RCC 7860 (cell line): ENCODE measurements around the gene SPOCK3.
"Not testable (repeated sequence)": the region's sequence is repeated elsewhere in the genome, so short reads cannot be mapped to it uniquely, and the experiment has no call there.

Experiments
- DNase-seq: peaks from one replicate; pipeline ENCODE4 v3.0.0-alpha.2; 2015; ENCODE audit warnings: low spot score
- FAIRE-seq: peaks from 2 replicates; lab custom pipeline; 2012; peaks lifted over from hg19 to GRCh38; lab: Jason Lieb, UNC

SPOCK3 gene

DNA sequence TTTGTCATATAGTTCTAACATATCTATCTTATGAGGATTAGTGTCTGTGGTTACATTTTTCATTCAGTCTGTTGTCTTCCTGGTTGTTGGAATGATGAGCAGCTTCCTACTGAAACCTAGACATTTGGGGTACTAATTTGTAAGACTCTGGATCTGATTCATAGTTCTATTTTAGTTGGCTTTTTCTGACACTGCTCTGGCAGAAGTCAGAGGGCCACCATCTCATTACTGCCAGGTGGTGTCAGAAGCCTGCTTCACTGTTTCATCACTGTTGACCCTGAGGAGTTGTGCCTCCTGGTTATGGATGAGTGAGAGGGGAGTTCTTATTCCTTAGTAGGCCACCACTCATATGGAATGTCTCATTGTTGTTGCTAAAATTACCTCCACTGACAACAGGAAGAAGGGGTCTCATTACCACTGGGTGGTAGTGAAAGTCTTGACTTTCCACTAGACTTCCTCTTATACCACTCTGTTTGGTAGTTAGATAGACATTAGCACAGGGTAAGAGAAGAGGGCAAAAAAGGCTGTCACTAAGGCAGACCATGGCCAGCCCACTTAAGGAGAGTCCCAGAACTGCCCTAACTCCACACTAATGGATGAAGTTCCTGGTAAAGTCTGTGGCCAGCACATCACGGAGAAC lies 395.2 kb downstream of the SPOCK3 start:
- DNase-seq (no peak), FAIRE-seq (no peak)

DNA sequence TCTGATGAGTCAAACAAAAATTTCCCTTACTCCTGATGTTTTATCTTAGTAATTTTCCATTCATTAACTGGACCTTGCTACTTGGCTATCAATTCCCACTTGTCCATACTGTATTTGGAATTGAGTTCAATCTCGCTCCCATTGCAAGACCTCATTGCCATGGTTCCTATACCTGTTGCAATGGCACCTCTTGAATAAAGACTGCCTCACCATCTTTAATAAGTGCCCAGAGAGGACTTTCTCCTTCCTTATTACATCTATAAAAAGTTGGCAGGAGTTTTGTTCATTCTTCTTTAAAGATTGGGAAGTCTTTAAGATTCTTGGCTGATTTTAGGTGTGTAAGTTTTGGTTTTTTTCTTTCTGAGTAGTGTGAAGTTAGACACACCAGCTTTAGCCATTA lies 397.4 kb downstream of the SPOCK3 start:
- DNase-seq (no peak), FAIRE-seq (no peak)

DNA sequence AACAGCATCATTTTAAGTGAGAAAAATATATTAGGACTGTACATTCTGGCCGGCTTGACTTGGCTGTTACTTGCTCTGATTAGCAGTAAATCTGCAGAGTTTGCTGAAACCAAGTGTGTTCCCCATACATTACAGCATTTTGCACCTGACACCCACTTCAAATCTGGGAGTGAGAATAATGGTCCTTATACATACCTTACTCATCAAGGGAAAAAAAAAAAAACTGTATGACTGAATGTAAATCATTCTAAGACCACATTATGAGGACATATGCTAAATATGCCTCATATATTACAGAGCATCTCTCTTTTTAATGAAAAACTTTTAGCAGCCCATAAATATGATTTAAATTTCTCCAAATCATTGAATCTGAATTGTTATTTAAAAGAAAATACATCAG lies 406.7 kb downstream of the SPOCK3 start:
- FAIRE-seq (no peak), DNase-seq (no peak)

DNA sequence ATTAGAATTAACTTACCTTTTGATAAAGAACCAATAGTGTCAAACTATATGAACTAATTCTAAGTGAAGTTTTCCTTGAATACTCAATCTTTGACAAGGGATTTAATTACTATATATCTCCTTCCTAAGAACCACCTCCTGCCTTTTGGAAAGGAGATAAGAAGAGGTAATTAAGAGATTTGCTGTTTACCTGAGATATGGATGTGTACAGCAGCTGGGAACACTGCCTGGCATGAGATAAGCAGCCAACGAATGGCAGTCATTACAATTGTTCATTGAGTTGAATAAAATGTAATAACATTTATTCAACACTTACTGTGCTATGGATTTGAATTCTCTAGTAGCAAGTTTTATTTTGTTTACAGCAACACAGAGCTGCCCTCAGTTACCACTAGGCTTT lies 407.1 kb downstream of the SPOCK3 start:
- no peak for DNase-seq
- FAIRE-seq, result no peak

DNA sequence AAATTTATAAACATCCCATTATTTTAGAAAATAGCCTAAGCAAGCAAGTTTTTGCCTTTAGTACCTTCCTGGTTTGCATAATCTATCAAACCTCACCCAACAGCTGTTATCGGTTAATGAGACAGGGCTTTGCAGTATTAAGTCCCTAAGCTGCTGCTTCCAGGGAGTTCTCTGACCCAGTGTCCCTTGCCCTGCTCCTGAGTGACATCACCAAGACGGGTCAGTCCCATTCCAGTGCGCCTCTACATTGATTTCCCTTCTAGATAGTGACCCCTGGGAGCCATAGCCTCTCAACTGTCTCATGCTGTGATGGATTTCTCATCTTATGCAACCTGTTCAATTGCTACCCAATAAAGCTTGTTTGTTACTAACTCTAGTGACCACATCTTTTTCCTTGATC lies 410.4 kb downstream of the SPOCK3 start:
- no peak for DNase-seq
- FAIRE-seq, result no peak

DNA sequence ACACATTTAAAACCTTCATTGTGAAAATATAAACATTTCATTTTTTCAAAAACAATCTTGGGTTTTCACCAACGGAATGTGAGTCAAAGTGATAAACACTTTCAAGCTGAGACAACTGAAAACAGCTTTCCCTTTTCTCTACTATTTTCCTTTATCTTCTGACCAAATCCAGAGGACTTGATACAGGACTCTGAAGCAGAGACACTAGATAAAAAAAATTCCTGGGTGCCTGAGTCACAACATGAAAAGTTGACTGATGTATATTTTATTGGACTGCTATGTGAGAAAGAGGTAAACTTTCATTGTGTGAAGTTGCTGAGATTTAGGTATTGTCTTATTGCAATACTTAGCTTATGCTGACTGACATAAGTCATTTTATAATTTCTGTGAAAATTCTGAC lies 411.2 kb downstream of the SPOCK3 start:
- FAIRE-seq (no peak), DNase-seq (no peak)

DNA sequence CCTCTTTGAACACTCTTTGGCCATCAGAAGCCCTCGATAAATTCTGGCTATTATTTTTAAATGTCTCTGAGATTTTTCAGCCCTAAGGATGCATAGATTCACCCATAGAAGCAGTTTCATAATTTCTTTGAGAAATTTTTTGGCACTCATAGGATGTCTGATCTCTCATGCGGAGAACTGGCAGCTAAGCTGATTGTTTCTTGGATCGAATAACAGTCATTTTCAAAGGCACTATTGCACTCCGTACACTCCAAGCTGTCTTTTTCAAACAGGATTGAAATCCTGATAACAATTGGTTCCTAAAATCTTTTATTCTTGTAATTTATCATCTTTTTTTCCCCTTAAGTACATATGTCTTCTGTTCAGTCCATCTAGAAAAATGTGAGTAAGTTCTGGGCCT lies 411.9 kb downstream of the SPOCK3 start:
- DNase-seq, result no peak
- no peak for FAIRE-seq

DNA sequence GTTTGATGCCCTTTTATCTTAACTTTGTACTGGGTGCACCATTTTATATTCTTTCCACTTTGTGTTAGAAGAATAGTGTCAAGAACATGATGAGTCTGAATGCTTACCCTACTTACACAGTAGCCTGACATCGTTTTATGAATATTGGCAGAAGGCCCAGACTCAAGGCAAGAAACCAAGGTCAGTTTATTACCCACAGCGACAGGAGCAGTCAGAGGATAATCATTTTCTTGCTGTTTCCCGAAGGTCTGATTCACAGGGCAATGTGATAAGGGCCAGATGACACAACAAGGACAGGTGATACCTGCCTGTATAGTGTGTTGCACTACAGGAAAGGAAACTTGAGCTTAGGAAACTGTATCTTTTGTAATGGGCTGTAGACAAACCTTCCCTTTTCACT lies 417.4 kb downstream of the SPOCK3 start:
- DNase-seq, result no peak
- FAIRE-seq, result no peak

DNA sequence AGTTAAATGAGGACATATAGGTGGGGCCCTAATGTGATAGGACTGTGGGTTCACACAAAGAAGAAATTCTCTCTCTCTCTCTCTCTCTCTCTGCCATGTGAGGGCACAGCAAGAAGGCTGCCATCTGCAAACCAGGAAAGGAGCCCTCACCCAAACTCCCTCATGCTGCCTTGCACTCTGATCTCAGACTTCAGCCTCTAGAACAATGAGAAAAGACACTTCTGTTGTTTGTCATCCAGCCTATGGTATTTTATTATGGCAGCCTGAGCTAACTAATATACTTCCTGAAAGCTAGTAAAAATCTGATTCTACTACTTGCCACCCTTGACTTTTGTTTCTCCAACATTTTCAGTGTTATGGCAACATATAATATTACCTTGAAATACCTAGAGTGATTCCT lies 425.9 kb downstream of the SPOCK3 start:
- DNase-seq (no peak), FAIRE-seq (no peak)

DNA sequence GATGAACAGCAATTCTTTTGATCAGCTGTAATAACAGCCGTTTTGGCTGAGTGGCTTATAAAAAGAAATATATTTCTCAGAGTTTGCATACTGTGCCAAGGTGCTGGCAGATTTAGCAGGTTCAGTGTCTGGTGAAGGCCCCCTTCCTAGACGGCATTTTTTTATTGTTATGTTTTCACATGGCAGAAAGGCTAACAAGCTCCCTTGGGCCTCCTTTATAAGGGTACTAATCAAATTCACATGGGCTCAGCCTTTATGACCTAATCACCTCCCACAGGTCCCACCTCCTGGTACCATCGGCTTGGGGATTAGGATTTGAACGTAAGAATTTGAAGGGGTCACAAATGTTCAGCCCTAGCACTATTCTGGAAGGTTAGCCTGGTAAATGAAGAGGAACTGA lies 431.9 kb downstream of the SPOCK3 start:
- FAIRE-seq, result no peak
- no peak for DNase-seq

DNA sequence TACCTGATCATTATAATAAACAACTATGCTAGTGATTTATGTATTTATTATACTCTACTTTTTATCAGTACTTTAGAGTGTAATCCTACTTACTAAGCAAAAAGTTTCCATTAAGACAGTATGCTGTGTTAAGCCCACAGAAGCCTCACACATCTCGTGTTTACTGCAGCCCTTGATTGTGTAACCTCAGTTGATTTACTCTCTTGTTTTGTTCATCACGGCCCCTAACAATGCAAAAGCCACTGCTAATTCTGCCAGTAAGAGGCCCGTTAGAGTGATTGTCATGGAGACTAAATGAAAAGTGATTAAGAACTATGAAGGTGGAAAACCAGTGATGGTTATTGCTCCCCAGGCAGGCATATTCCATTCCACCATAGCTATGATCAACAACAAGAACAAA lies 436.2 kb downstream of the SPOCK3 start:
- DNase-seq (no peak), FAIRE-seq (no peak)

DNA sequence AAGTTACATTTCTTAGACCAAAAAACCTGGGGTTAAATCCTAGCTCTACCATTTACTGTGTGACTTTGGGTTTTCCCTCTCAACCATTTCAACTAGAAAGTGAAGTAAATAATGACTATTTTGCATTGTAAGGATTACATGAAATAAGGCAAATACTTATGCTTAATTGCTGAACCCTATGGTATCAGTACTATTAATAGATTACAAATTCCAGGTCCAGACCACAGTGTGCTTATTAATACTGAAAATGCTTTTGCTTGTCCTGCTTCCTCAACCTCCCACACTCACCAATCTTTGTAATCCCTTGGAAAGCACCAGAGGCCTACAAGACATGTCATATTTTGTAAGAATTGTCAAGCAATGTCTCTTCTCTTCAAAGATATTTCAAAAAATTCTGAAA lies 456.5 kb downstream of the SPOCK3 start:
- DNase-seq, result no peak
- FAIRE-seq, result no peak

DNA sequence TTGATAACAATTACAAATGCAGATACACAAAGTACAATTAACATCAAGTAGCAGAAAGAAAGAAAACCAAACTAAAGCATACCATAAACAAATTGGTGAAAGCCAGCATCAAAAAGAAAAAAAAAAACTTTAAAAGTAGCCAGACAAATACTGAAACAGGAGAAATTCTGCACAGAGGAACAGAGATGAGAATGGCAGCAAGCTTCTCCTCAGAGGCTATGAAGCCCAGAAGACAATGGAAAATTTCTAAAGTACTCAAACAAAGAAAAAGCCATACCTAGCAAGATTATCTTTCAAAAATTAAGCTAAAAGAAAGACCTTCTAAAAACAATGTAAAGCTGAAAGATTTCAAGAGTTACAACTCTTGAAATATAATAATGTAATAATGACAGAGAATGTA lies 471.3 kb downstream of the SPOCK3 start:
- FAIRE-seq, result no peak
- DNase-seq, result no peak

DNA sequence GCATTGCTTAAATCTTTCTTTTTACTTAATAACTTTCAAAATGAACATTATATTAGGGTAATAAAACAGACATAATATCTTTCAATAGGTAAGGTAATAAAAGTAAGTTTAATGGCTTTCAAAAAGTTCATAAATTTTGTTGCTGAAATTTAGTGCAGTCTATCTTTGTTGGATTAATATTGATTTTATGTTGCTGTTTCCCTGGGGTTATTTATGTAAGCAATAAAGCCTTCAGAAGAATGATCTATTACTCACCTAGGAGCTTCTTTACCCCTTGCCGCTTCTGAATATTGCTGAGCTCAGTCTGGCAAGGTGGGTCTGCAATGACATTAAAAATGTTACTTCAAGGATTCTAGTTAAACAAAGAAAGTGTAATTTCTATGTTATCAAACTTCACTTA lies 492.6 kb downstream of the SPOCK3 start:
- FAIRE-seq, result no peak
- DNase-seq, result no peak

DNA sequence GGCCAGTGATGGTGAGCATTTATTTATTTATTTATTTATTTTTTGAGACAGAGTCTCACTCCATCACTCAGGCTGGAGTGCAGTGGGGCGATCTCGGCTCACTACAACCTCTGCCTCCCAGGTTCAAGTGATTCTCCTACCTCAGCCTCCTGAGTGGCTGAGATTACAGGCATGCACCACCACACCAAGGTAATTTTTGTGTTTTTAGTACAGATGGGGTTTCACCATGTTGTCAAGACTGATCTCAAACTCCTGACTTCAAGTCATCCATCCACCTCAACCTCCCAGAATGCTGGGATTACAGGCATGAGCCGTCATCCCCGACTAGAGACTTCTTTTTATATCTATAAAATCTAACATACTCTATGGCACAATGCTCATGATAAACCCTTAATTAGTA lies 495.1 kb downstream of the SPOCK3 start:
- not testable (repeated sequence) for FAIRE-seq, DNase-seq

DNA sequence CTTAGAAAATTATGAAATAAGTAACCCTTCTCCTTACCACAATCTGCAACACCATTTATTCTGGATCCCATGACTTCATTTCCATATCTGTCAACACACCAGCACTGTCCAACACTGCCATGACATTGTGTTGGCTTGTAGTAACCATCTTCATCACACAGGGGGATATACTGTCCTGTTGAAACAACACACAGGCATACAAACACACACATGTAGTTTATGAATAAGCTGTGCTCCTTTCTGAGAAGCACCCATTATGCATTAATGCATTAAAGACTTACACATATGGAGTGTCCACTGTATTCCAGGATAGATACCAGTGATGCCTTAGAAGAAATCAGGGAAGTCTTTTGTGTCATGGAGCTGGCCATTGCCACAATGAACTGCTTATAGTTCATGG lies 496.9 kb downstream of the SPOCK3 start:
- DNase-seq (no peak), FAIRE-seq (no peak)

DNA sequence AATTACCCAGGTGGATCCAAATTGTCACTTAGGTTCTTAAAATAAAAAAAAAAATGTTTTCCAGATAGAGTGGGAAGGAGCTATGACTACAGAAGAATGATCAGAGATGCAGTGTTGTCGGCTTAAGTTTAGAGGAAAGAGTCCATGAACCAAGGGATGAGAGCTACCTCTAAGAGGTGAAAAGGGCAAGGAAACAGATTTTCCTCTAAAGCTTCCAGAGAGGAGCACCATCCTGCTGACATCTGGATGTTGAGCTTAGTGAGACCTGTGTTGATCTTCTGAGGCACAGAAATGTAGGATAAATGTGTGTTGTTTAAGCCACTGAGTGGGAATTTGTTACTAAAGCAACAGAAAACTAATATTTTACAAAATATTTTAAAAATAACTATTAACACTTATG lies 498.7 kb downstream of the SPOCK3 start:
- FAIRE-seq, result no peak
- no peak for DNase-seq

DNA sequence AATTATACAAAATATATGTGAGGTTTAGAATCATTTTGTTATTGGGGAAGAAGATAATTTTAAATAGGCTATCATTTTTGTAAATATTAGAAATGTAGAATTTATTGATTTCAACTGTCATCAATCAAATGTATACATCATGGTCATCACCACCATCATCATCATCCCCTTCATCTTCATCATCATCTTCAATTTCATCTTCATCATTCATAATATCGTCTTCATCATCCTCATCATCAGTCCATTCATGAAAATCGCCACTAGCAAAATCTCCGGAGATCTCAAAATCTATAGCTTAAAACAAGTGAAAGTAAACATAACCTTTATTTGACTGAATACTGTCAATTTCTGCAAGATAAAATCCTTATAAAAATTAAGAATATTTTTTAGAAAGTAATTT lies 499.5 kb downstream of the SPOCK3 start:
- FAIRE-seq, result no peak
- DNase-seq, result no peak

DNA sequence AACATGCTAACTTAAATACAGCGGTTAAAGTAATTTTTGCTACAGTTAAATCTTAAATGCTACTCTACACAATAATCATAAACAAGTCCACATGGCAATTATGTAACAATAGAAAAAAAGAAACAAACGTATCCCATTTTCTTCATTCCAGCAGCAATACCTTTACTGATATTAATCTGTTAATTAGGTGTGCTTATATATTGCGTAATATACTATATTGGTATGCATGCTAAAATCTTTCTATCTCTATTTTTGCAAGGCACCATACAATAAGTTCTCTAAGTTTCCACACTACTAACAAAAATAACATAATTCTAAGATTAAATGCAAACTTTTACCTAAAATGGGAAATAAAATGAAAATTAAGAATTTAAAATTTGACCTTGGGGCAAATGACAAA lies 500.6 kb downstream of the SPOCK3 start:
- FAIRE-seq (no peak), DNase-seq (no peak)

DNA sequence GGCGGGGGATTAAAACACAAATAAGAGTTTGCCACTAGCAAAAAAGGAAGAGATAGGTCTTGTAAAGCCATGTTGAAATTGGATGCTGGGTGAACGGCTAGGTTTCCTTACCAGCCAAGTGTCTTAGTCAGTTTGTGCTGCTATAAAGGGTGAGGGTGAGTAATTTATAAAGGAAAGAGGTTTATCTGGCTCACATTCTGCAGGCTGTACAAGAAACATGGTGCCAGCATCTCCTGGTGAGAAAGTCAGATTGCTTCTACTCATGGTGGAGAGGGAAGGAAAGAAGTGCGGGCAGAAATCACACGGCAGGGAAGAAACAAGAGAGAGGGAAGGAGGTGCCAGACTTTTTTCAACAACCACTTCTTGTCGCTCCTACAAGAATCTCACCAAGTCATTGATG lies 507.5 kb downstream of the SPOCK3 start:
- FAIRE-seq (no peak), DNase-seq (no peak)

DNA sequence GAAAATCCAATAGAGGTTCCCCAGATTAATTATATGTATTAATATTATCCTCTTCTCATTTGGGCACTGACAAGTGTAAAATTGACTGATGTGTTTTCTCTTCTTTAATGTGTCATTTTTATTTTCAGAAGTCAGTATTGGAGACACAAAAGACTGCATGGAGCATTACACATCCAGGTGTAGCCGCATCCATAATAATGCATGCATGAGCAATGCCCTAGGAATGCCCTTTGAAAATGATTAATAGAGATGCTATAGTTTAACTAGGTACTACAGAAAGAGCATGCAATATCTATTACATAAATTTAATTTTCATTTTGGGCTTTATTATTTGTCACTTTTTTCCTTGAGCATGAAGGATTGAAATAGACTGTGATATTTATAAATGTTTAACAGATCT lies 509.9 kb downstream of the SPOCK3 start:
- no peak for DNase-seq
- no peak for FAIRE-seq

DNA sequence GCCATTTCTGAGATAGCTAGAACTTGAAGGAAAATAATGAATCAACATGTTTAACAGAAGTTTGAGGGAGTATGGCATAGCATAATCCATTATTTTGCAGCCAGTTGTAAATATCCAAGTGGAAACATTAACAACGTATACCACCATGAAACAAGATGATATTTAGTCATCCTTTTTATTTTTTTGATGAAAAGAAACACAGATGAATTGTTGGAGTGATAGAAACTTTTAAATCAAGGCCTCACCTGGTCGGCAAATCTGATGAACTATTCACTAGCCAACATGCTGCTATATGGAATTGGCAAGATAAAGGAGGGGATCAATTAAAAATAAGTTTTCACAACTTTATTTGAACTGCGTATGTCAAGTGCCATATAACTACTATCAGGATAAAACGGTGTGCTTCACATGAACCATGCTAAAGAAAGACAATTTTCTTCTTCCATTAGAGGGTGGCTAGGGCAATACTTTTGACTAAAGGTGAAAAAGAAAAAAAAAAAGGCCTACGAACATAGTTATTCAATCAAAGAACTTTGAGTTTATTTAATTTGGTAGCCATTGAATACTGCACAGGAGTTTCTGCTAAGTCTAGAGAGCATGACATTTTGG lies 510.7 kb downstream of the SPOCK3 start:
- no peak for FAIRE-seq
- no peak for DNase-seq
